ENCODE measurements around the gene IRX4.
"Not testable (repeated sequence)": the region's sequence is repeated elsewhere in the genome, so short reads cannot be mapped to it uniquely, and the experiment has no call there.

Gene IRX4

DNA sequence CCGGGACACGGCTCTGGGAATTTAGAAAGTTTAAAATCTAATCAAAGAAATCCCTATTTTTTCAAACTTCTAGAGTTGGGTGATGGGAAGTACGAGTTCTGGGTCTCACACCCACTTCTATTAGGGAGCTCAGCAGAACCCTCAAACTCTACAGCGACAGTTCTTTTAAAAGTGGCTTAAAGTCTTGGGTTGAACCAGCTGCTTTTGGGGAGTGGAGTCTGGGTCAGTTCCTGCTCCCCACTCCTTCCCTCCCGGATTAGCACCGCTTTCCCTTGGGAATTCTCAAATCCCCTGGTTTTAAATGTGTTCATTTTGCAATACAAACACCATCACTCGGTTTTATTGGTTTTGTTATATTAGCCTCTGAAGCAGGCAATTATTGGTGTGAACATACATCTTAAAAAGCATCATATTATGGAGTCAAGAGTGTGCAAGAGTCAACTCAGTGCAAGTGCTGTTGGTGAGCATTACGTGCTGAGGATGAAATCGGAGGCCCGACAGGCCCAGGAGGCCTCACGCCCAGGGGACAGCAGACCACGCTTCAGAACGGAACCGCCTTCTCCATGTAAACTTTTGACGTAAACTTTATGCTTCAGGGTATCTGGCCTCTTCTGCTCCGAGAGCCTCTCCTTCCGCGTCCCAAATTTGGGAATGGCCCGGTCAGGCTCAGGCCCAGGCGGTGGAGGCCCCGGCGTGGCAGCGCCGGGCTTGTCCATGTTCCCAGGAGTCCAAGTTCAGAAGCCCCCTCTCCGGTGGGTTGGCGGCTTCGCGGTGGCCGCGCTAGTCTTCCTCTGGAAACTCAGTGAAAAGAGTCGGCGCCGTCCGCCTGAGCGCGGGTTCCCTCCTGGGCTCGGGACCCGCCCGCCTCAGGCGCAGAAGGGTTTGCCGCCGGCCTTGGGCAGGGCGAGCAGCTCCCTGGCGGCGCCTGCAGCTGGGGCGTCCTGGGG, 5.3 kb downstream of the IRX4 start:
- DNase-seq: no peak

DNA sequence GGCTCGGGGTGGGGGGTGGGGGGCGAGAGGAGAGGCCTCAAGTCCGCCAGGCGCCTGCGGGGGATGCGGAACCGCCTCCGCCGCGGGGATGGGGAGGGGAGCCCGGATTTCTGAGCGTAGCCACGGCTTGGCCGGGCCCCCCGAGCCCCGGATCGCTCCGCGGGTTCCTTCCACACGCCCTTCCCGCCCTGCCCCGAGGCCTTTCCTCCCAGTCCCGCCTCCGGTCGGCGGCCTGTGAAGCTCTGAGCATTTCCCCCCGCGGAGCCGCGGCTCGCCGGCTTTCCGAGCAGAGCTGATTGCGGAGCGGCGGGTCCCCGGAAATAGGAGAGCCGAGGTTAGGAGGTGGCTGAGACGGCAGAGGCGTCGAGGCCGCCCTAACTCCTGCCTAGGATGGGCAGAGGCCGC, 6.1 kb downstream of the IRX4 start:
- no peak for DNase-seq

DNA sequence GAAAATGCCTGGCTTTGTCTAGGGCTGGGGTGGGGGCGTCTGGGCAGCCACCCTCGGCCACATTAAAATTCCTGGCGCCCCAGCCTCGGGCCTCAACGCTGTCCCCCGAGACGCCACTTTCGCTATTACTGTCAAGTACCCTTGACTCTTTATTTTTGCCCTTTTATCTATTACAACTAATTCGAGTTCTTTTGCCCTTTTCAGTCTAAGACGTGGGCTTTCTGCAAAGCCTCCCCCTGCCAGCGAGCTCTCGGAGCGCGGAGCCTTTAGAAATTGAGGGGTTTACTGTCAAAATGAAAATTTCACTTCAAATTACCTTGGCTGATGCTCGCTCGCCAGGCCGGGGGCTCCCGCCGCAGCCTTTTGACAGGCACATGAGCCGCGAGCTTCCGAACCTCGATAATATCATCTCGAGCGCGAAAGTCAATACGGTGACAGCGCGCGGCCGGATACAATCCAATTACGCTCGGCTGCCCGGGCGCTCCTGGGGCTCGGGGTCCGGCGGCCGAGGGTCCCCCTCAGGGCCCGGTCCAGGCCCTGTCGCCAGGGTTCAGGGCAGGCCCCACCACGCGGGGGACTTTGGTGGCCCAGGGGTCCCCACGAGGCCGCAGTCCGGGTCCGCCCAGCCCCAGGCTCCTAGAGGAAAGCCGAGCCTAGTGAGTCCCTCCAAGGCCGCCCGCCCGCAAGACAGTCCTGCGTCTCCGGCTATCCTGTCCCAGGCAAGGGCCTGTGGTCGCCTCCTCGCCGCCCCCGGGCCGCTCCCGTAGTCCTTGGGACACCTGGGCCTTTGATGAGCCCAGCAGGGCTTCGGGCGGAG, 6.7 kb downstream of the IRX4 start:
- DNase-seq: no peak

DNA sequence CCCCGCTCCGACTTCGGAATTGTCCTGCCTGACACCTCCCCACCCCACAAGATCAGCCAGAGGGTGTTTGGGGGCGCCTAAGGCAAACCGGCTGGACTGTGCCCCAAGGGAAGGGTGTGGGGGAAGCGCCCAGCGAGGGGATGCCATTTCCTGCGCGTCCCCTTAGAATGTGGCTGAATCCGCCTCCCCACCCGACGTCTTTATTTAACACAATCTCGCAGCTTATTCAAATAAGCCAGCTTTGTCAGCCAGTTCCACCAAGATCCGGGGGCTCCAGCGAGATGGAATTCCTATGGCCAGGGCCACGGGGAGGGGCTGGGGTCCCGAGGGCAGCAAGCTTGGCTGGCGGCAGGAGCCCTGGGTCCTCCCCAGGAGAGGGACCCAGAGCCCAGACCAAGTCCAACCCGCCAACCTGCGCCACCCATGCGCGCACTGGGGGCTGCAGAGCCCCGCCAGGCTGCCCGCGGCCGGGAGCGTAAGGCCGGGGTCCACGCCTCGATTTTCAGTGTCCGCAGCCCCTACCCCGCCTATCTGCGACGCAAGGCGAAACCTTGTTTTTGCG, 7.4 kb downstream of the IRX4 start:
- DNase-seq: no peak

GRCh38 chr5:1874771-1875220, 7.9 kb downstream of the IRX4 start:
- DNase-seq: no peak

- DNase-seq: no peak
Measured at GRCh38 chr5:1874348-1874747, 8.4 kb downstream of the IRX4 start.

DNA sequence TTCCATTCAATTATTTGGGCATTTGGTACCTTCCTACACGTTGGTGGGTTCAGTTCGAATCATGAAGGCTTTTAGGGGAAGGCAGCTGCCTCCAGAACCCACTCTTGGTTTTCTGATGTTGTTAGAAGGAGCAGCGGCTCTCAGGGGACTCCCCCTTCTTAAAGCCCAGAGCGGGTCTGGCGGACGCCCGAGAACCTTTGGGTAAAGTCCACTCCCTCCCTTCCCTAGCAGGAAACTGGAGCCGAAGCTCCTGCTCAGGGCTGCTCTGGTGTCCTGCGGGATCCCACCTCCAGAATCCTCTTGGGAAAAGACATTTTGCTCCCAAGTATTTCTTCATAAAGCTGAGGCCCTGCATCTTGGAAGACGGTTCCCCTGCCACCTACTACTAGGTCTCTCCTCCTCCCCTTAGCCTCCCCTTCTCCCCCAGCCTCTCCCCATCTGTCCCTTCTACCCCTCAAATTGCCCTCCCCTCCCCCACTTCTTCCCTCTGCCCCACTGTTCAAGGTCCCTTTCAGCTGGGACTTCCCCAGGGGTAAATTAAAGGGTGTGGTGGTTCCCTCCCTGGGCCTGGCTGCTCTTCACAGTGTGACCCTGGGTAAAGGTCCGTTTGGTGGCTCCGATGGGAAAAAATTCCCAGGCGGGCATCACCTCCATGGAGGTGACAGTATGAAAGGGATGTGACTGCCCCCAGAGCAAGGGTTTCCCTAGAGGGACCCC, 9.3 kb downstream of the IRX4 start:
- DNase-seq: no peak

DNA sequence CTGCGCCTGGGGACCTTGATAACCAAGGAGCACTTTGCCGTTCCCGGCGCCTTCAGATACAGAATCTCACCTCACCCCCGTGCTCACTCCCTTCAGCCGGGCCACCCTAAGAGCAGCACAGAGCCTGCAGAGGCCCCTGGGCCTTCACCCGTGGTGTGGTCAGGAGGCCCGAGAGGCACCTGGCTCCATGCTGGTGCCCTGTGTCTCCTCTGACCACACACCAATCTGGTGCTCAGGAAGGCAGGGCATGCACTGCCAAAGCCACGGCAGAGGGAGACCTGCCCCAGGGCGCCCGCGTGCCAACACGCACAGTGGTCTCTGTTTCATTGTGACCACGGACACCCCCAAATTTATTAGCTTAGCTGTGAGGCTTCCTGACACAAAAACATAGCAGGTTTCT, 11.3 kb downstream of the IRX4 start:
- DNase-seq: no peak

GRCh38 chr5:1870435-1871272, 12.1 kb downstream of the IRX4 start:
- DNase-seq: not testable (repeated sequence)

DNA sequence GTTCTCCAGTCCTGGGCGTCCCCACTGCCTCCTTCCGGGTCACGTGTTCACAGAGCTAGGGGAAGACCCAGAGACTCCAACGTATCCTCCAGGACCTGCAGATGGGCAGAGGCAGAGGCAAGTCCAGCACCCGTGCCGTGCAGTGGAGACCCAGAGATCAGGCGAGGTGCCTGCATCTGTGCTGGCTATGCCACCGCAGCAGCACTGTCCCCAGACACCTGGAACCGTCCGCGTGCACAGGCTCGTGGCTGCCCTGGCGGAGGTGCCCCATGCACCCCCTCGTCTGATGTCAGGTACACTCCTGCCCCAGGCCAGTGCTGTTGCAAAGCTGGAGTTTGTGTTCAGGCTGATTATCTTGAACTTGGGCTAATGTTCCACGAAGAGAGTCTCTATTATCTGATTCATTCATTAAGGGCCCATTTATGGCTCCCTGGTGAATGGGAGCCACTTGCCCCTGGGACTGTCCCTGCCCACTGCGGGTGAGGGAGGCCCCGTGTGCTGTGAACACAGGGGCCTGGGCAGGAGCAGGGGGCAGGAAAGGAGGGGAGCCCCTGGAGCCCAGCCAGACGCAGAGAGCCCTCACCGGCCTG, 13.7 kb downstream of the IRX4 start:
- DNase-seq: no peak

GRCh38 chr5:1867815-1868143, 14.9 kb downstream of the IRX4 start:
- DNase-seq: no peak

DNA sequence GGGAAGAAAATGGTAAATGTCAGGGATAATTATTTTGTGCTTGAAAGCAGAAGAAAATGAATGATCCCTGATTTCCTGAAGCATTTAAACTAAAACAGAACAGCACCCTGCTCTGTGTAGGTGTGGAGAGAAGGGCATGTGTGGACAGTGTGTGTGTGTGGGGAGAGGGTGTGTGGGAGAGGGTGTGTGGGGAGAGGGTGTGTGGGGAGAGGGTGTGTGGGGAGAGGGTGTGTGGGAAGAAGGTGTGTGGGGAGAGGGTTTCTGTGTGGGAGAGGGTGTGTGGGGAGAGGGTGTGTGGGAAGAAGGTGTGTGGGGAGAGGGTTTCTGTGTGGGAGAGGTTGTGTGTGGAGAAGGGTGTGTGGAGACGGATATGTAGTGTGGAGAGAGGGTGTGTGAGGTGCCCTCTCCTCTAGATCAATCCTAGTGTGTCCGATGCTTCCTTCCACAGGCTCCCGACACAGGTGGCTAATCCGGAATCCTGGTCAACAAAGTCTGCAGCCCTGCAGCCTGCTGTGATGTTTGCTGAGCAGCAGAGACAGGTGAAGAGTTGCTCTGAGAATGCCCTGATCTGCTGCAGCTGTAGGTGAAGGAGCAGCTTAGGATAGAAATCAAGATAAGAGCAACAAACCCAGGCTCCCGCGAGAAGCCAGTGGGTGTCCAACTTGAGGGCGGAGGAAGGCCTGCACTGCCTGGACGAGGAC, 15.5 kb downstream of the IRX4 start:
- no peak for DNase-seq

- DNase-seq: no peak
Measured at GRCh38 chr5:1865948-1866347, 16.8 kb downstream of the IRX4 start.

GRCh38 chr5:1865486-1865885, 17.2 kb downstream of the IRX4 start:
- DNase-seq: no peak

- DNase-seq: no peak
Measured at GRCh38 chr5:1864896-1865440, 17.8 kb downstream of the IRX4 start.

DNA sequence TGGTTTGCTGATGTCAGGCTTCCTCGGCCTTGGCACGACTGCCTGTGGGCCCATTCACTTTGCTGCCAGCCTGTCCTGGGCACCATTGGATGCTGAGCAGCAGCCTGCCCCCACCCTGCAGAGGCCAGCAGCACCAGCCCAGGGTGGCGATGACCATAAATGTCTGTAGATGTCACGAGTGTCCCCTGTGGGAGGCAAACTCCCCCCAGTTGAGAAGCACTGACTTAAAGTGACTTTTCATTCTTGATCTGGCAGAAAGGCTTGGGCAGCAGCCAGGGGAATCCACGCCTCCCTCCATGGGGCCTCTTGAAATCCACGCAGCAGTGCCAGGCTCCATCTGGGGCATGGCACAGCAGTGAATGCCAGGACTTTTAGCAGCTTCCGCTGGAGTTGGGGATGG, 21.8 kb downstream of the IRX4 start:
- DNase-seq: no peak

DNA sequence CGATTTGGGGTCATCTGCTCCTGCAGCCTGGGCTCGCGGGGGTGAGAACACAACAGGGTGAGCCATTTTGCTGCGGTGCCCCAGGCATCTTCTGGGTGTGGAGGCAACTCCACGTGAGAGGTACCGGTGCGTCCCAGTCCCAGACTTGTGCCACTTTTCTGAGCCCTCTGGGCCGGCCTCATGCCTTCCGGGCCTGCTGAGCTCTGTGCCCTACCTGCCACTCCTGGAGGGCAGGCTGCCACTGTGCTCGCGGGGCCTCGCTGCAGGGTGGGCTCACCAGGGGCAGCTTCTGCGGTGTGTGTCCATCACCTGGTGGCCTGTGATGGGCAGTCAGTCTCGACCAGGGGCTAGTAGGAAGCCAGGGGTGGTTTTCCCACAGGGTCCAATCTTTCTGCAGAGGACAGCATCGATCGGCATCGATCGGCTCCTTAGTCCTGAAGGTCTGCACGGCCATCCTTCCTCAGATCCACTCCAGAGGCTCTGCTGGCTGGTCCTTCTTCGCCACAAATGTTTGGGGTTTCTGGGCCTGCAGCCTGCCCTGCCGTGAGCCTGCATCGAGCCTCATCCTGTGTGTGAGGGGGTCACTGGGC, 22.6 kb downstream of the IRX4 start:
- DNase-seq: no peak

DNA sequence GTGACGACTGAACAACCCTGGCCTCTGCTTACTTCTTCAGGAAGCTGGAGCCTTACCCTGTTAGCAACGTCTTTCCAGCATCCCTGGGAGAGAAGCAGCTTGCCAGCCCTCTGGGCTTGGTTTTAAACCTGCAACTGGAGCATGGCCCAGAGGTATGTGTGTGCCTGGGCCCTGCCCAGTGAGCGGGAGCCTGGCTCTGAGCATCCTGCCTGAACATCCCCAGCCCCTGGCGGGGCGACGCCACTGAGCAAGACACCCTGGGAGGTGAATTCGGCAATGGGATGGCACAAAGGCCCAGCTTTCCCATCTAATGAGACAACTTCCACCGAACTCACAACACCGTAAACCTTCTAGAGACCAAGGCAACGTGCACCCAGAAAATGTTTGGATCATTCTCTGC, 23.6 kb downstream of the IRX4 start:
- DNase-seq: no peak

- no peak for DNase-seq
Measured at GRCh38 chr5:1858436-1858835, 24.3 kb downstream of the IRX4 start.

DNA sequence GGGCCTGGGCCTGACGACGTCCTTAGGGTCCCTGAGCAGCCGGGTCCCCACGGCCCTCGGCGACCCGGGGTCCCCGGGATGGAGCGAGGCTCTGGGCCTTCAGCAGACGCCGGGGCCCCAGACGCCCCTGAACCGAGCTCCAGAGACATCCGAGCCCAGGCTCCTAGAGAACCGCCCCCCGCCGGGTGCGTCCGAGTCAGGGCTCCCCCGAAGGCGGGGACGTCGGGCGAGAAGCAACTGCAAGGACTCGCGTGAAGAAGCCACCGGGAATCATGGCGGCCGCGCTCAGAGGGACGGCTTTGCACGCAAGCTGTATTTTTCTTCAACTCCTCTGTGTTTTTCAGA, 25.5 kb downstream of the IRX4 start:
- DNase-seq: no peak
